Osteocyte (in vitro differentiated cells): Measurements from ENCODE around the gene KDM3B. TPM values are rescaled to one million over a fixed set of nuclear protein-coding genes. Genes with fewer than 3 reads are reported as not detected.
A peak's percentile ranks its signal among the peaks of the same experiment; 100 is the strongest.
"Not testable (repeated sequence)": the region's sequence is repeated elsewhere in the genome, so short reads cannot be mapped to it uniquely, and the experiment has no call there.

Experiments used
- DNase-seq: peaks from one replicate; pipeline ENCODE4 v3.0.0; 2021; ENCODE audit warnings: mixed read lengths; ENCODE audit not compliant: unreplicated experiment; ENCODE audit errors: extremely low spot score
- H3K27ac Mint-ChIP-seq: one replicate; pipeline ENCODE4 v1.8.0; 2021; ENCODE audit warnings: mild to moderate bottlenecking, mixed read lengths; ENCODE audit not compliant: unreplicated experiment
- H3K27me3 Mint-ChIP-seq: one replicate; pipeline ENCODE4 v1.8.0; 2021; ENCODE audit warnings: mixed read lengths; ENCODE audit not compliant: unreplicated experiment
- H3K36me3 Mint-ChIP-seq: one replicate; pipeline ENCODE4 v1.8.0; 2021; ENCODE audit warnings: mixed read lengths; ENCODE audit not compliant: unreplicated experiment
- H3K4me1 Mint-ChIP-seq: one replicate; pipeline ENCODE4 v1.8.0; 2021; ENCODE audit warnings: mixed read lengths; ENCODE audit not compliant: unreplicated experiment
- H3K4me3 Mint-ChIP-seq: one replicate; pipeline ENCODE4 v1.8.0; 2021; ENCODE audit warnings: mild to moderate bottlenecking, moderate library complexity, mixed read lengths; ENCODE audit not compliant: unreplicated experiment
- H3K9me3 Mint-ChIP-seq: one replicate; pipeline ENCODE4 v1.8.0; 2021; ENCODE audit warnings: mixed read lengths; ENCODE audit not compliant: unreplicated experiment
- CTCF ChIP-seq: fragments of 200-600 bp; sonication (generic); IDR thresholded peaks from 2 replicates; pipeline ENCODE4 v1.5.0; 2021; ENCODE audit warnings: antibody characterized with exemption, mild to moderate bottlenecking, moderate library complexity
- total RNA-seq: library from RNA; stranded (reverse); gene quantifications from 2 replicates; pipeline ENCODE4 v1.2.1, GENCODE V29; 2021

KDM3B gene
- total RNA-seq, 1 donor from 2014 or later: 65.2 TPM

GRCh38 chr5:138410996-138411640, 58.6 kb downstream of the KDM3B start:
- not testable (repeated sequence) for H3K27me3 Mint-ChIP-seq, H3K4me3 Mint-ChIP-seq, H3K4me1 Mint-ChIP-seq, H3K9me3 Mint-ChIP-seq, DNase-seq, H3K27ac Mint-ChIP-seq
- H3K36me3 Mint-ChIP-seq: peaks cover 37% of the 10 kb centered on the region
- peak; percentile 63 for TF ChIP-seq CTCF

- TF ChIP-seq CTCF: no peak
- Mint-ChIP-seq H3K27ac (no peak overlapping the region), H3K4me1 (no peaks in the 10 kb centered on the region), H3K4me3 (no peak overlapping the region), H3K9me3 (no peaks in the 10 kb centered on the region), H3K36me3 (peaks cover 45% of the 10 kb centered on the region), H3K27me3 (no peaks in the 10 kb centered on the region)
- no peak for DNase-seq
Measured at GRCh38 chr5:138418444-138418843, 66.0 kb downstream of the KDM3B start.

- Mint-ChIP-seq H3K4me1 (no peaks in the 10 kb centered on the region), H3K27me3 (no peaks in the 10 kb centered on the region), H3K9me3 (no peaks in the 10 kb centered on the region), H3K4me3 (no peak overlapping the region), H3K27ac (no peak overlapping the region), H3K36me3 (peaks cover 58% of the 10 kb centered on the region)
- TF ChIP-seq CTCF: no peak
- no peak for DNase-seq
Measured at GRCh38 chr5:138425079-138425478, 72.6 kb downstream of the KDM3B start.

GRCh38 chr5:138435943-138436342, 83.5 kb downstream of the KDM3B start:
- no peaks in the 10 kb centered on the region for H3K27me3 Mint-ChIP-seq

More at GRCh38 chr5:138435943-138436342, 83.5 kb downstream of the KDM3B start:
- peaks cover 20% of the 10 kb centered on the region for H3K4me1 Mint-ChIP-seq
- no peaks in the 10 kb centered on the region for H3K9me3 Mint-ChIP-seq
- H3K36me3 Mint-ChIP-seq: peaks cover 25% of the 10 kb centered on the region
- no peak for TF ChIP-seq CTCF
- H3K4me3 Mint-ChIP-seq: no peak overlapping the region
- no peak for DNase-seq
- no peak overlapping the region for H3K27ac Mint-ChIP-seq
